HG02798 (cell line): ENCODE results near the gene TSC22D2.

ENCODE experiments used
- ATAC-seq: cut with Tn5 transposase; IDR thresholded peaks from one replicate; pipeline ENCODE4 v1.9.1; 2021; ENCODE audit warnings: mild to moderate bottlenecking; ENCODE audit not compliant: unreplicated experiment, poor library complexity

The TSC22D2 gene

GRCh38 chr3:150408221-150409124 lies at the start of gene TSC22D2:
Gene TSC22D2, plus strand, starts transcription at chr3:150408298. Its CDS starts 1,053 bp downstream, at chr3:150409351.
- ATAC-seq: peak; percentile 73

- no peak for ATAC-seq
These were observed 48.7 kb upstream of the TSC22D2 start for GRCh38 chr3:150359381-150359780.

- no peak for ATAC-seq
These were observed 47.1 kb upstream of the TSC22D2 start for GRCh38 chr3:150360966-150361365.

- no peak for ATAC-seq
These were observed 45.4 kb upstream of the TSC22D2 start for GRCh38 chr3:150362515-150363302.

- no peak for ATAC-seq
These were observed 44.7 kb upstream of the TSC22D2 start for GRCh38 chr3:150363420-150363819.

- ATAC-seq: peak; percentile 48
These were observed 42.9 kb upstream of the TSC22D2 start for GRCh38 chr3:150365132-150365604.

GRCh38 chr3:150367757-150368156 lies 40.3 kb upstream of the TSC22D2 start:
- no peak for ATAC-seq

GRCh38 chr3:150370122-150370602 lies 37.9 kb upstream of the TSC22D2 start:
- ATAC-seq: no peak

- ATAC-seq: no peak
These were observed 37.1 kb upstream of the TSC22D2 start for GRCh38 chr3:150370999-150371398.

- no peak for ATAC-seq
These were observed 36.3 kb upstream of the TSC22D2 start for GRCh38 chr3:150371741-150372254.

GRCh38 chr3:150372320-150372719 lies 35.8 kb upstream of the TSC22D2 start:
- ATAC-seq: no peak

GRCh38 chr3:150372722-150373121 lies 35.4 kb upstream of the TSC22D2 start:
- ATAC-seq: peak; percentile 46

- no peak for ATAC-seq
These were observed 34.7 kb upstream of the TSC22D2 start for GRCh38 chr3:150373234-150373875.

GRCh38 chr3:150374975-150375374 lies 33.1 kb upstream of the TSC22D2 start:
- no peak for ATAC-seq

GRCh38 chr3:150376001-150376848 lies 31.9 kb upstream of the TSC22D2 start:
- no peak for ATAC-seq

GRCh38 chr3:150377601-150378300 lies 30.3 kb upstream of the TSC22D2 start:
- ATAC-seq: no peak

- no peak for ATAC-seq
These were observed 29.8 kb upstream of the TSC22D2 start for GRCh38 chr3:150378301-150378748.

GRCh38 chr3:150379469-150379868 lies 28.6 kb upstream of the TSC22D2 start:
- ATAC-seq: no peak
